Measurements from ENCODE around the gene PRKCE. TPM values are rescaled to one million over a fixed set of nuclear protein-coding genes. Genes with fewer than 3 reads are reported as not detected.

Gene PRKCE
- polyA plus RNA-seq, 1 of the 3 experiments (the other 2 are of a cell fraction): 16.3 TPM

GRCh38 chr2:46161911-46162310, 510.4 kb downstream of the PRKCE start:
- H3F3A ChIP-seq (replicated peaks; ENCODE audit: insufficient read depth): peaks cover 8% of the 10 kb centered on the region
- POLR2A ChIA-PET: no interaction called here
- H2AFZ ChIP-seq (ENCODE audit: low read depth): no peak overlapping the region
- H3K9me2 ChIP-seq: no peaks in the 10 kb centered on the region
- CTCF ChIA-PET: interaction anchor here (1.1 to 3.1 kb wide), 2 partner anchors 10 to 12 kb away, joined by 3 to 9 read pairs; no protein-coding TSS in a partner anchor
- no peaks in the 10 kb centered on the region for H3K27me3 ChIP-seq (ENCODE audit: insufficient read depth)
- no peaks in the 10 kb centered on the region; the same call in 1 of the 2 replicates for H3K79me2 ChIP-seq (ENCODE audit: insufficient read depth)
- H3K27ac ChIP-seq (ENCODE audit: low read depth in 2 of 2, low read length in 1 of 2): no peak overlapping the region
- H3K4me3 ChIP-seq (ENCODE audit: low read depth in 2 of 2, low read length in 1 of 2): no peak overlapping the region
- peaks cover 11 to 13% of the 10 kb centered on the region in 2 experiments for H3K4me1 ChIP-seq (ENCODE audit: control insufficient read depth in 1 of 2, insufficient read depth in 2 of 2, low read depth in 1 of 2, low read length in 1 of 2)
- TF ChIP-seq MAX (IDR thresholded peaks at IDR 0.05; ENCODE audit: low read depth) (no peak), YY1 (IDR thresholded peaks at IDR 0.05; ENCODE audit: low read depth) (no peak), RFX5 (IDR thresholded peaks at IDR 0.05; ENCODE audit: low read length) (no peak), NFIC (IDR thresholded peaks at IDR 0.05; ENCODE audit: borderline replicate concordance) (no peak), FOSL2 (IDR thresholded peaks at IDR 0.05; ENCODE audit: borderline replicate concordance, low read depth) (no peak), MXI1 (IDR thresholded peaks at IDR 0.05; ENCODE audit: low read depth, low read length) (no peak), ELF1 (IDR thresholded peaks at IDR 0.05) (no peak), TEAD4 (IDR thresholded peaks at IDR 0.05; ENCODE audit: borderline replicate concordance, insufficient read depth) (no peak), RXRA (IDR thresholded peaks at IDR 0.05; ENCODE audit: borderline replicate concordance, low read depth) (no peak), USF1 (IDR thresholded peaks at IDR 0.05; ENCODE audit: borderline replicate concordance, low read depth) (no peak), FOXJ3 (CRISPR knock-in tag; IDR thresholded peaks at IDR 0.05) (no peak), SMC3 (IDR thresholded peaks at IDR 0.05; ENCODE audit: low read depth, low read length) (no peak), TCF12 (IDR thresholded peaks at IDR 0.05) (no peak), CHD2 (IDR thresholded peaks at IDR 0.05; ENCODE audit: low read length, partially characterized antibody) (no peak), EP300 (IDR thresholded peaks at IDR 0.05; ENCODE audit: borderline replicate concordance in 1 of 2, low read depth in 1 of 2, low read length in 1 of 2) (no peak), FOXM1 (IDR thresholded peaks at IDR 0.05; ENCODE audit: low read depth) (no peak), SIN3A (IDR thresholded peaks at IDR 0.05; ENCODE audit: borderline replicate concordance, low read depth, low read length) (no peak), MEF2A (IDR thresholded peaks at IDR 0.05; ENCODE audit: borderline replicate concordance, low read depth) (no peak), PBX3 (IDR thresholded peaks at IDR 0.05) (no peak)
- DNase-seq: no peak
- no peak overlapping the region for H3K9ac ChIP-seq
- H4K20me1 ChIP-seq (ENCODE audit: insufficient read depth): no peaks in the 10 kb centered on the region
- peaks cover 14 to 23% of the 10 kb centered on the region in 2 experiments for H3K36me3 ChIP-seq (replicated peaks in 1 of 2; ENCODE audit: control insufficient read depth in 1 of 2, insufficient read depth in 2 of 2, low read length in 1 of 2)
- WGBS (ENCODE audit: low lambda C conversion rate): 92% methylated on average over 3 of the region's 3 CpGs
- no peak overlapping the region for H3K4me2 ChIP-seq
- no peaks in the 10 kb centered on the region for H3K9me3 ChIP-seq

All from SK-N-SH (cell line).